Stimulated activated CD8-positive, alpha-beta memory T cell treated with anti-CD3 and anti-CD28 coated beads, Interleukin-15, amount 100 ng/mL, for 48 hours (primary cell): ENCODE data around the gene COBL.

ENCODE experiments used
- DNase-seq, 2 donors: peaks; one replicate each; pipeline ENCODE4 v3.0.0-alpha.2; 2020; ENCODE audit warnings: low read depth in 2 of 2

COBL gene

DNA sequence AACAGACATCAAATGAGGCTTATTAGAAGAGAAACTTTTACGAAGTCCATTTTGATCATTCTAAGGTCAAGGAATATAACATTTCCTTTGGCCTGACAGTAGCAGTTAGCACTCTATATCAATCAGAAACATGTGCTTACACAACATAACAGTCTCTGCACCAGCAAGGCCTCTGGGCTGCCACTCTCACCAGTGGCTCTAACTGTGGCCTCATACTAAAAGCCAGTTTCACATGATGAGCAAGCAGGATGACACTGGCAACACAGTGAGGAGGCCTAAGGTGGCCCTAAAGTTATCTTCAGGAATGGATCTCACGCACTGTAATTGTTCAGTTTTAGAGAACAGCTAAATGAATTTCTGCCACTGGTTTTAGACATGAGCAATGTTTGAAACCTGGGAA is 126.8 kb downstream of the COBL start:
- DNase-seq: no peak

- no peak for DNase-seq
Measured at GRCh38 chr7:51188987-51189386, 127.6 kb downstream of the COBL start.

GRCh38 chr7:51187941-51188340 is 128.7 kb downstream of the COBL start:
- no peak for DNase-seq

DNA sequence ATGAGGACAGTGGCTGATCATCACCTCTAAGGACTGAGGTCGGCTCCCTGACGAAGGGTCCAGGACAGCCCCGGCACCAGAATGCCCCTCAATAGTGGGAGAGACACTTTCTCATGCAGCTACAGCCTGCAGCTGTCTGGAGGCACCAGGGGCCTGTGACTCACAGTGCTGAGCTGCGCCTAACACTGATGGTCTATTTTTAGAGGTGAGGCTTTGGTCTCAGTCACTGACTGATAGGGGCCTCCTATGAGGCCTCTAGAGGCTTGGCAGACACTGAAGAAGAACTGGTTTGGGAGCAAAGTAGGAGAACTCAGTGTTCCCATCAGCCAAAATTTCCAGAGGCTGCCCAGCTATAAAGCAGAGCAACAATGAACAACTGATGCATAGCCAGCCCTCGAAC is 130.1 kb downstream of the COBL start:
- DNase-seq: no peak

DNA sequence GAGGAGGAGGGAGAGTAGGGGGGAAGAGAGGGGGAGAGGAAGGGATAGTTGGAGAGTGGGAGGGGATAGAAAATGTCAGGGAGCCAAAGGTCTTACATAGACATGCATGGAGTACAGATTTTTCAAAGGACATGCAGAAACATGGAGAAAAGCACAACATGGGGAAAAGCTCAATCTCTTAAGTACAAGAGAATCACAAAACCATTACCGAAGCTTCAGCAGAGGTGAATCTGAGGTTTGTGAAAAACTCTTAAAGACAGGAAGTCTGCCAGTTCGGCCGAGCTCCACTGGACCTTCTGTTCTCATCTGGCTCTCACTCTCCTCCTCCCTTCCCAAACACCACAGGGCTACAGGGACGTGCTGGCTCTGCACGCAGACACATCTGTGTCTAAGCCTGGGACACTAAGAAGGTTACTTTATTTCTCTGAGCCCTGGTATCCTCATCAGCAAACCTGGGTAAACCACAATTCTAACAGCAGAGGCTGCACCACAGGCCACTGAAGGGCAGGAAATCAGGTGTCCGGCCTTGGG is 133.9 kb downstream of the COBL start:
- DNase-seq: no peak

DNA sequence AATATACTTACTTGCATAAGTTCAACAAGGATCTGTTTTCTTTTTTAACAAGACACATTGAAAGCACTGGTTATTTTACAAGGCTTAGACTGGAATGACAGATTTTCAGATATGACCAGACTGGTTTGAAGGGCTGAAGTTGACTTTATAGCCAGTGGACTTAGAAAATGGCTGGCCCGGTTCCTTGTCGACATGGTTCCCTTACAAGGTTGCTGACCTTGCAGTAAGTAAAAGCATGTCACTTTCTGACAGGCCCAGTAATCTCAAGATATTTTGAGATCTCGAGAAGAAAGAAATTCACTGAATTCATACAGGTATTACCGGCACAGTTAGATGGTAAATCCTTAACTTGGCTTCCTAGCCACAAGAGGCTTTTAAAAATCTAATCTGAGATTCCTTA is 136.5 kb downstream of the COBL start:
- DNase-seq: no peak

- no peak for DNase-seq
Measured at GRCh38 chr7:51175992-51176388, 140.6 kb downstream of the COBL start.

DNA sequence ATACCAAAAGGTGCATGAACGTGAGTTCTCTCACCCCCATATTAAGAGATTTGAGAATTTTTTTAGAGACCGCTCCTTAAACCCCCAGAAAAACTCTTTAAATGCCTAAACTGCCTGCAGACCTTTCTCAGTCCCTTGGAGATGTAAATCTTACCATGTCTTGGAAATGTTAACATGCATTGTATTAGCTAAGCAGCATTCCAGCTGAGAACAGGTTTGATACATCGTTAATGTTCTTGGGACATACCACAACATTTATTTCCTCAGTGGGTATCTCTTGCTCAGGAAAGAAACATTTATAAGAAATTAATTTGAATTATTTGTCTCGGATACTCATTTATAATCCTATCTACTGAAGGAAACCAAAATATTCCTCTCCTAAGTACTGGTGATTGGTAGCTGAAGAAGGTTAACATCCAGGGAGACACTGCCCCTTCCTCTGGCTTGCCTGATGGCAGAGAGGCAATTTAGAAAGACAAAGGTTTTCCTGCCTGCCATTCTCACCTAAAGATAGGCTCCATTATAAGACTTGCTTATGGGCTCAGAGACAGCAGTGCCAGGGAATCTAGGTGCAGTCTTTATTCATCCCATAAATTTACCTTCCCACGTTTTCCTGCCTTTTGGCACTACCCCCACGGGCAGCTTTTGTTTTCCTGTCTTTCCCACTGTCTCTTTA is 141.2 kb downstream of the COBL start:
- DNase-seq: no peak

- DNase-seq: no peak
Measured at GRCh38 chr7:51165337-51165736, 151.3 kb downstream of the COBL start.

- DNase-seq: peak; percentile 42 to 54
Measured at GRCh38 chr7:51162724-51163329, 153.8 kb downstream of the COBL start.

DNA sequence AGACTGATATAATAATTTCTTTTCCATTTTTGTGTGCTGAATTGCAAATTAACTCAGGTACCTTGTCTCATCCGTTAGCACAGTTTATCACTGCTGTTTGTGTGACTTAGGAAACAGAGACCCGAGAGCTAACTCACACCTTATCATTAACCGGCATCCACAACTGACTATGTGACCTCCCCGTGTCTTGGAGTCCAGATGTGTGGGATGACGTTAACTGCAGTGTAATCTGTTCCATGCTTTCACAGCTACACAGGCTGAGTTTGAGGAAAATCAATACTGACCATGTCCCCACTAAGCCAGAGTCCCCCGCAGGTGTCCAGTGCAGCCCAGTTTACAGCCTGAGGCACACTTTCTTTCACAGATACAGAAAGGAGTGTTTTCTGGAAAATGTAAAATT is 154.7 kb downstream of the COBL start:
- DNase-seq: no peak

DNA sequence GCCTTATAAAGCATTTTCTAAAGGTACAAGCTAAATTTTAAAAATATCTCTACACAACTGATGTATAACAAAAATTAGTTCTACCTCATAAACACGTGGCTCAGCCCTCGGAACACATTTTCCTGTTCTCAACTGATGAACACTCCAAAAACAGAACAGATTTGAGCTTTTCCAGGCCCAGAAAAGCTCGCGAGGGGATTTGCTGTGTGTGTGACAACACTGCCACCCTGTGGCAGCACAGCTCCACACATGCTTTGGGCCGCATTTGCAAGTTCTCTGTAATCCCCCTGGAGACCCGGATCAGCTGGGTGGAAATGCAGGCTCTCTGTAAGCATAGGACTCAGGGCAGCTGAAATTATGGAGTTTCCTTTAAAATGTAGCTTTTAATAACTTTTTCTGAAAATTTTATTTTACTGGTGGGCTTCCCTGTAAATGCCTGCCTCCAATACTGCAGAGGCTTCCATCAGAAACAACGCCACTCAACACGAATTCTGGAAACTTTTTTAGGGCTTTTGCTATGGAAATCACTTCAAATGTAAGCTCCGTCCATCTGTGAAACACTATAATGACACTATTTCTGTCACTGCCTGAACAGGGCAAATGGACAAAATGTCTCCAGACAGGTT is 155.5 kb downstream of the COBL start:
- peak in 1 of 2 donors; percentile 23 for DNase-seq

GRCh38 chr7:51160411-51160810 is 156.2 kb downstream of the COBL start:
- no peak for DNase-seq

DNA sequence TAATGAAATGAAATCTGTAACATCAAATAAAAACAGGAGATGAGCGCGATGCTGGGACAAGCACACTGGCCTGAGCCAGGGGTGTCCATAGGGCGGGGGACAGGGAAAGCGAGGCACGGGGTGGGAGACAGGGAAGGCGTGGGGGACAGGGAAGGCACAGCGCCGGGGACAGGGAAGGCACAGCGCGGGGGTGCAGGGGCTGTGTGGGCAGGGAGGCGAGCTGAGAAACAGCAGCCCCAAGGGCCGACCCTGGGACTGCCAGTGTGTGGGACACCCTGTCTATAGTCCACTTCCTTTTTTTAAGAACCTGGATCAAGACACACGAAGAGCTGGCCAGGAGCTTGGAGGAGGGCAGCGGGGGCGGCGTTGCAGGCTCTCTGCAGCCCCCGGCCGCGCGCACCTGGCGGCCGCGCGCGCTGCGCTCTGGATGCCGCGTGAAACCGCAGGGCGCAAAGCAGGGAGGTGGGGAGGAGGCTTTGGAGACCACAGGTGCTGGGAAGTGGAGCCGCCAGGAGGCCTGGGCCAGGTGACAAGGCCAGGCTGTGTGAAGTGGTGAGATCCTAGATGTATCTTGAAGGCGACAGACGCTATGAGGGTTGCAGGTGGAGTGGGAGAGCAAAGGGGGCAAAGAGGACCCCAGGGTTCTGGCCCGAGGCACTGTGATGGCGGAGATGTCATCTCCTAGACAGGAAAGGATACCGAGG is 157.7 kb downstream of the COBL start:
- DNase-seq: no peak

DNA sequence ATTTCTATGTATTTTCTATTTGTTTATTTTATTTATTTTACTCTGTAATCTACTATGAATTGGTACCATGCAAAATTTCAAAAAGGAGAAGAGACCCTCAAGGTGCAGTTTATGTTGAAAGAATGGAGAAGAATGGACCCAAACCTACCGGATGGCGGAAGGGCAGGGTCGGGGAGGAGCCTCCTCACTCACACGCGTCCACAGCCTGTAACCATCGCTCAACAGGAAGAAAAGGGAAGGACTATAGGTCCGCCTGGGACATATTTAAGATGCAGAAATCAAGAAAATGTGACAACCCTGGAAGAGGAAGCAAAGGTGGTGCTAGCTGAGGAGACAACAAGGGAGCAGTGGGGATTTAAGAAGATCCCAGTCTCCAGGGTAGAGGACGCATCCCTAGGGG is 158.4 kb downstream of the COBL start:
- DNase-seq: no peak

GRCh38 chr7:51154201-51154600 is 162.4 kb downstream of the COBL start:
- DNase-seq: no peak

GRCh38 chr7:51152706-51153200 is 163.9 kb downstream of the COBL start:
- no peak for DNase-seq

- DNase-seq: no peak
Measured at GRCh38 chr7:51151455-51151854, 165.2 kb downstream of the COBL start.

DNA sequence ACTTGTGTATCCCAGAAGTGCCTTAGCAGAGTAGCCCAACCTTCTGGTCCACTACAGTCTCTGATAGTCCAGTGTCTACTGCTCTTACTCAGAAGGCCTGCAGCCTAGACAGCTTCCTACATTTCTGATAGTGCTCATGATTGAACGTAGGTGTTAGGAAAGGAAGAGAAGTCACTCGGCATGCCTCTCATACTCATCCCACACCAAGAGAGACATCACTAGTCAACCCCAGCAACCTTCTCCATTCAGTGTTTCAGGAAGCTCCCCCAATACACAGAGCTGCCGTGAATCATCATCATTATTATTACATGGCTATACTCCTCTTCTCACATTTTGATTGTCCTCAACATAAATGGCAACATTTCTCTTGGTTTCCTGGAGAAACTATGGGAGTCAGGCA is 166.4 kb downstream of the COBL start:
- DNase-seq: no peak

- DNase-seq: no peak
Measured at GRCh38 chr7:51148216-51148615, 168.4 kb downstream of the COBL start.

- DNase-seq: no peak
Measured at GRCh38 chr7:51146816-51147586, 169.6 kb downstream of the COBL start.

- DNase-seq: no peak
Measured at GRCh38 chr7:51144178-51144577, 172.4 kb downstream of the COBL start.
